T-cell (primary cell): Measurements from ENCODE around the gene PELI2. TPM values are rescaled to one million over a fixed set of nuclear protein-coding genes. Genes with fewer than 3 reads are reported as not detected.

ENCODE experiments used
- ATAC-seq, 4 experiments: fragments of 200-7000 bp in 3 of 4; fragments of 150-1000 bp in 1 of 4; cut with Tn5 transposase; replicated peaks in 1 of 4; 1 replicate in 3 of 4; 2 replicates in 1 of 4; pipeline ENCODE4 v1.10.0; 2021; ENCODE audit warnings: moderate library complexity in 3 of 4, mild to moderate bottlenecking in 2 of 4, moderate number of reproducible peaks in 1 of 4
- CTCF ChIA-PET, 2 donors: fragments of 300-600 bp; sonication (Branson Sonifier 250); formaldehyde crosslinking; loops; one replicate each; lab custom pipeline; 2022; ENCODE audit warnings: antibody characterized with exemption in 2 of 2; lab: Charles Lee
- POLR2A ChIA-PET, 2 donors: fragments of 300-600 bp; sonication (Branson Sonifier 250); formaldehyde crosslinking; loops; one replicate each; lab custom pipeline; 2022; ENCODE audit warnings: antibody characterized with exemption in 2 of 2; lab: Charles Lee
- DNase-seq, 35 experiments: peaks; one replicate each; pipeline versions ENCODE4 v3.0.0 to v3.0.0-alpha.2; 2013 to 2023
- H3K27ac ChIP-seq: one replicate; pipeline ENCODE4 v1.5.1; 2013; ENCODE audit warnings: low read length
- H3K27me3 ChIP-seq, 2 experiments: replicated peaks in 1 of 2; 1 replicate in 1 of 2; 2 replicates in 1 of 2; pipeline versions ENCODE4 v1.6.1 to v1.7.0; 2013; ENCODE audit warnings: low read length in 1 of 2, mixed read lengths in 1 of 2; ENCODE audit not compliant: control insufficient read depth in 2 of 2, insufficient read depth in 2 of 2; ENCODE audit errors: extremely low read depth in 1 of 2
- H3K36me3 ChIP-seq, 2 donors: 1 replicate in 1 of 2; 2 replicates in 1 of 2; pipeline versions ENCODE4 v1.6.1 to v1.7.0; 2013; ENCODE audit warnings: low read length in 1 of 2; ENCODE audit not compliant: control insufficient read depth in 2 of 2, insufficient read depth in 1 of 2; ENCODE audit errors: extremely low read depth in 1 of 2
- H3K4me1 ChIP-seq, 2 experiments: 1 replicate in 1 of 2; 2 replicates in 1 of 2; pipeline versions ENCODE4 v1.6.1 to v1.7.0; 2013; ENCODE audit warnings: low read length in 2 of 2, mixed read lengths in 1 of 2; ENCODE audit not compliant: insufficient read depth in 2 of 2, control insufficient read depth in 1 of 2; ENCODE audit errors: extremely low read depth in 1 of 2
- H3K4me3 ChIP-seq, 2 donors: 1 replicate in 1 of 2; 2 replicates in 1 of 2; pipeline versions ENCODE4 v1.5.1 to v1.7.0; 2013; ENCODE audit warnings: mild to moderate bottlenecking in 2 of 2, low read length in 1 of 2, moderate library complexity in 1 of 2; ENCODE audit not compliant: control insufficient read depth in 1 of 2; ENCODE audit errors: extremely low read depth in 1 of 2
- H3K9me3 ChIP-seq: 2 replicates; pipeline ENCODE4 v1.7.0; 2013
- H3K27ac Mint-ChIP-seq, 2 donors: one replicate each; pipeline ENCODE4 v1.8.0; 2020 to 2021; ENCODE audit warnings: mild to moderate bottlenecking in 2 of 2, mixed read lengths in 2 of 2
- H3K27me3 Mint-ChIP-seq, 2 donors: one replicate each; pipeline ENCODE4 v1.8.0; 2021 to 2022; ENCODE audit warnings: mixed read lengths in 2 of 2
- H3K36me3 Mint-ChIP-seq: one replicate; pipeline ENCODE4 v1.8.0; 2021; ENCODE audit warnings: mixed read lengths
- H3K4me1 Mint-ChIP-seq, 3 donors: one replicate each; pipeline ENCODE4 v1.8.0; 2020 to 2022; ENCODE audit warnings: mixed read lengths in 3 of 3, mild to moderate bottlenecking in 1 of 3
- H3K4me3 Mint-ChIP-seq, 3 donors: one replicate each; pipeline ENCODE4 v1.8.0; 2020 to 2022; ENCODE audit warnings: mild to moderate bottlenecking in 3 of 3, mixed read lengths in 3 of 3, moderate library complexity in 3 of 3
- H3K9me3 Mint-ChIP-seq, 3 donors: one replicate each; pipeline ENCODE4 v1.8.0; 2020 to 2022; ENCODE audit warnings: mixed read lengths in 3 of 3
- WGBS: methylation state at CpG from one replicate; pipeline ENCODE4 v1.1.5; 2013; ENCODE audit warnings: missing lambda C conversion rate; ENCODE audit not compliant: insufficient coverage; 5-methylcytosine and 5-hydroxymethylcytosine counted together
- total RNA-seq, 35 experiments: library from RNA in 6 of 35; stranded (reverse) in 6 of 35; fragments of 120-200 nt in 1 of 35; gene quantifications; one replicate each; pipeline versions ENCODE4 v1.2.1 to v1.2.4 and lab custom pipeline; 2013 to 2026

PELI2 gene
- total RNA-seq, 5 donors from 2014 or later (not counting 1 experiment from before 2014, with no cell fraction given): 9.0 to 12.7 (median 10.5) TPM

DNA sequence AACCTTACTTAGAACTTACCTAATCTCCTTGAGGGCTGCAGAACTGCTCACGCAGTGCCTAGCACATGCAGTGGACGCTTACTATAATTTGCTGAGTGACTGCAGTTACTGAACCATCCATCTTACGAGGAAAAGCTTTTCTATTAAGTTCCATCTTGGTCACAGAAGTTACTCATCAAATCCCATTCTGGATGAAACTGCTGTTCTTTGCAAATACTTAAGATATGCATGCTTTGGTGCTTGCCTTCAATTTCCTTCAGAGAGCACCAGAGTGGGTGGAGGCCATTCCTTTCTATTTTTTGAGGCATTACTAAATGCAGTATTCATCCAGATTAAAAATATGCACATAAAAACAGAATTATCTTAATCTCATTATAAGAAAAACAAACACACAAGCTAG lies 17.7 kb upstream of the PELI2 start:
- CTCF ChIA-PET: no interaction called here
- no peak overlapping the region for H3K27ac ChIP-seq
- H3K4me3 ChIP-seq: no peak overlapping the region
- Mint-ChIP-seq H3K27ac (no peak overlapping the region), H3K36me3 (no peaks in the 10 kb centered on the region), H3K4me1 (no peaks in the 10 kb centered on the region), H3K27me3 (peaks cover 9% of the 10 kb centered on the region in 2 donors), H3K4me3 (no peak overlapping the region), H3K9me3 (peaks cover 0 to under 1% (median 0%) of the 10 kb centered on the region in 3 donors)
- H3K36me3 ChIP-seq: no peaks in the 10 kb centered on the region
- no peaks in the 10 kb centered on the region for H3K4me1 ChIP-seq
- peaks cover 0 to 12% of the 10 kb centered on the region in 2 experiments for H3K27me3 ChIP-seq
- 80% methylated on average over 1 of the region's 3 CpGs for WGBS
- no peaks in the 10 kb centered on the region for H3K9me3 ChIP-seq
- POLR2A ChIA-PET: no interaction called here
- ATAC-seq (no peak), DNase-seq (no peak)

DNA sequence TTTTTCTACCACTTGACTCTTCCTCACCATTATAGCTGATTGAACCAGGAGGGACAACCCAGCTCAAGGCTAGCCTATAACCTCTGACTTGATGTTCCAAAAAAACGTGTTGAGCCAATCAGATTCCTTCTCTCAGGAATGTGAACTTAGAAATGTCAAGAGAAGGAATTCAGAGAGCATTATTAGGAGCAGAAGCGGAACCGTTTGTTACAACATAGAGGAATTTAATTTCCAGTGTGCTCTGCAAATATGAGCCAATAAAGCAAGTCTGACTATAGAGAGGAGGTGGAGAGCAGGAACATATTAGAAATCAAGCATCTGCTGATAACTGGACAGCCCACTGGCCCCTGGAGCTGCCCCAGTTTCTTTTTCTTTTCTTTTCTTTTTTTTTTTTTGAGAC lies 15.3 kb upstream of the PELI2 start:
- ChIA-PET POLR2A (no interaction called here), CTCF (no interaction called here)
- Mint-ChIP-seq H3K4me3 (no peak overlapping the region), H3K36me3 (no peaks in the 10 kb centered on the region), H3K27me3 (peaks cover 4 to 9% of the 10 kb centered on the region in 2 donors), H3K9me3 (no peaks in the 10 kb centered on the region), H3K4me1 (no peaks in the 10 kb centered on the region), H3K27ac (no peak overlapping the region)
- Histone ChIP-seq H3K4me1 (no peaks in the 10 kb centered on the region), H3K27me3 (peaks cover 0 to 7% of the 10 kb centered on the region in 2 experiments), H3K27ac (no peak overlapping the region), H3K4me3 (no peak overlapping the region), H3K9me3 (no peaks in the 10 kb centered on the region), H3K36me3 (no peaks in the 10 kb centered on the region)
- DNase-seq: no peak
- no peak for ATAC-seq
- 94% methylated on average over 2 of the region's 3 CpGs for WGBS

DNA sequence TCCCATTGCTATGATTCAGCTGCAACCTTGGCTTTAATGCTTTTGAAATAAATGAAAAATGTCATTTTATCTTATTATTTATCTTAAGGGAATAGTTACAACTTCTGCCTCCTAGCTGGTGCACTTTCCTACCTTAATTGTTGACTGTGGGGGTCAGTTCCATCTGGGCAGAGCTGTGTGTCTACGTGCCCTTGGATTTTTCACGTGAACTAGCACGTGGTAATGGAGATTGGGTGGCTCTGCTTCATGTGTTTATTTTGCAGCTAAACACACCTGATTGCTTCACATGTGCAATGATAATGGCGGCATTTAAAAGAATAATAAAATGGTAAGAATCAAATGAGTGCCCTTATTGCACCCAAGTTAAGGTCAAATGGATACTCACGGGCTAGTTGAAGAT lies 10.6 kb upstream of the PELI2 start:
- Mint-ChIP-seq H3K4me1 (peaks cover 2 to 8% (median 3%) of the 10 kb centered on the region in 3 donors), H3K27ac (no peak overlapping the region), H3K36me3 (no peaks in the 10 kb centered on the region), H3K27me3 (peaks cover 2 to 3% of the 10 kb centered on the region in 2 donors), H3K4me3 (no peak overlapping the region), H3K9me3 (no peaks in the 10 kb centered on the region)
- no peak for DNase-seq
- 39% methylated on average over 3 of the region's 5 CpGs for WGBS
- ChIA-PET POLR2A (no interaction called here), CTCF (interaction anchor here in 1 of 2 donors (1.0 kb wide), 1 partner anchor 11 kb away, joined by 5 read pairs; the partner anchor contains the start of gene PELI2)
- H3K27ac ChIP-seq: no peak overlapping the region
- H3K27me3 ChIP-seq: peaks cover 0 to 8% of the 10 kb centered on the region in 2 experiments
- no peaks in the 10 kb centered on the region for H3K9me3 ChIP-seq
- no peak for ATAC-seq
- no peak overlapping the region for H3K4me3 ChIP-seq
- H3K36me3 ChIP-seq: no peaks in the 10 kb centered on the region
- H3K4me1 ChIP-seq: no peaks in the 10 kb centered on the region

DNA sequence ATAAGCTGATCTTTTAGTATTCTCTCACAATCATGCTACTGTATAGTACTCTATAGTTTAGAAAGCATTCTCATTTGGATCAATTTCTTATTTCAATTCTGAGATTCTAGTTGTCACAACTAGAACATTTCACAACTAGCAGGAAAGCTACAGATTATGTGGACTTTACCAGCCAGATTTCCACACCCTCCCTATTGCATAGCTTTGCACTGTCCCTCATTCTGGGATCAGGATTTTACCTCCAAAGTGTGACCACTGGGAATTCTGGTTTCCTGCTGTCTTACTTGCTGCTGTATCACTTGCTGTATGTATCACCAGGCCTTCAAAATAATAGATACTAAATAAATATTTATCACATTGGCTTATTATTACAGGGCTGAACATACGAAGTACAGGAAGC lies 10.2 kb upstream of the PELI2 start:
- no peaks in the 10 kb centered on the region for H3K36me3 ChIP-seq
- Mint-ChIP-seq H3K27ac (no peak overlapping the region), H3K4me3 (no peak overlapping the region), H3K36me3 (no peaks in the 10 kb centered on the region), H3K9me3 (no peaks in the 10 kb centered on the region), H3K27me3 (peaks cover 0 to 2% of the 10 kb centered on the region in 2 donors), H3K4me1 (peaks cover 7 to 12% (median 8%) of the 10 kb centered on the region in 3 donors)
- ATAC-seq: no peak
- no peak overlapping the region for H3K4me3 ChIP-seq
- H3K27ac ChIP-seq: no peak overlapping the region
- no peaks in the 10 kb centered on the region for H3K4me1 ChIP-seq
- WGBS: no CpG with 5 or more reads among the region's 1 CpG
- CTCF ChIA-PET: no interaction called here
- POLR2A ChIA-PET: no interaction called here
- H3K27me3 ChIP-seq: peaks cover 0 to 6% of the 10 kb centered on the region in 2 experiments
- H3K9me3 ChIP-seq: no peaks in the 10 kb centered on the region
- DNase-seq: no peak

DNA sequence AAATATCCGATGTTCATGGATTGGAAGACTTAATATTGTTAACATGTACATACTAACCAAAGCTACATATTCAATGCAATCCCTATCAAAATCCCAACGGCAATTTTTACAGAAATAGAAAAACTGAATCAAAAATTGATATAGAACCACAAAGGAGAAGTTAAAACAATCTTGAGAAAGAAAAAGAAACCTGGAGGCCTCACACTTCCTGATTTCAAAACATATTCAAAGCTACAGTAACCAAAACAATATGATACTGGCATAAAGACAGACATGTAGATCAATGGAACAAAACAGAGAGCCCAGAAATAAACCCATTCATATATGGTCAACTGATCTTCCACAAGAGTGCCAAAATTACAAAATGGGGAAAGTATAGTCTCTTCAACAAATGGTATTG lies 5.4 kb upstream of the PELI2 start:
- Mint-ChIP-seq H3K36me3 (no peaks in the 10 kb centered on the region), H3K27me3 (peaks cover 0 to 2% of the 10 kb centered on the region in 2 donors), H3K4me3 (no peak overlapping the region), H3K9me3 (no peaks in the 10 kb centered on the region), H3K27ac (no peak overlapping the region), H3K4me1 (peaks cover 30 to 44% (median 35%) of the 10 kb centered on the region in 3 donors)
- Histone ChIP-seq H3K27ac (no peak overlapping the region), H3K4me3 (no peak overlapping the region), H3K9me3 (no peaks in the 10 kb centered on the region), H3K27me3 (peaks cover 0 to 6% of the 10 kb centered on the region in 2 experiments), H3K4me1 (peaks cover 12 to 23% of the 10 kb centered on the region in 2 experiments), H3K36me3 (no peaks in the 10 kb centered on the region)
- DNase-seq (no peak), ATAC-seq (no peak)
- ChIA-PET POLR2A (no interaction called here), CTCF (interaction anchor here in 1 of 2 donors (0.5 kb wide), 1 partner anchor 11 kb away, joined by 3 read pairs; no protein-coding TSS in a partner anchor)
- WGBS: no CpG with 5 or more reads among the region's 2 CpGs

DNA sequence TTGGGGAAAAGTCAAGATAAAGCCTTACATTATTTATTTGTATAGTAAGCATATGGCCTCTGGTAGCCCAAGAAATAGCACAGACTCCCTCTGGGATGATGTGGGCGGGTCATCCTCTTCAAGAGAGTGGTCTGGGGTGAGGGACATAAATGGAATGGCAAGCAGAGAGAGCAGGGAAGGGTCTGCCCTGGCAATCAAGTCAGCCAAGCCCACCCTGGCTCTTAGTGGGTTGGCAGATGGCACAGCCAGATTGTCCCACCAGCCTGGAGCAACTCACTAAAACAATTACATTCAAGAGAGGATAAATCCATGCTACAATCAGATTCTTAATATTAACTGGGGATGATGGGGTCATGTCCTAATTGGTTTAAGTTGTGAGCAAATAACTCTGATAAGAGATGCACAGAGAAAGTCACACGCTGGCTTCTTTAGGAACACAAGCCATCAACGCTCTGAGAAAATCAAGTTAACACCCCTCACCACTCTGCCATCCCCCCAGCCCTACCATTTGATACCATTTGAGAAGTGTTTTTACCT lies 2.8 kb upstream of the PELI2 start:
- H3K4me1 Mint-ChIP-seq: peaks cover 43 to 57% (median 47%) of the 10 kb centered on the region in 3 donors
- peaks cover 0 to 8% of the 10 kb centered on the region in 2 experiments for H3K27me3 ChIP-seq
- peak overlapping the region; percentile 64 to 77 for H3K27ac Mint-ChIP-seq
- H3K36me3 ChIP-seq: no peaks in the 10 kb centered on the region
- no peaks in the 10 kb centered on the region for H3K9me3 Mint-ChIP-seq
- no peak for DNase-seq
- ChIA-PET CTCF (interaction anchor here in 1 of 2 donors (1.0 kb wide), 1 partner anchor 27 kb away, joined by 3 read pairs; no protein-coding TSS in a partner anchor), POLR2A (no interaction called here)
- H3K4me3 ChIP-seq: no peak overlapping the region
- WGBS: no CpG with 5 or more reads among the region's 3 CpGs
- peaks cover 0 to 5% of the 10 kb centered on the region in 2 donors for H3K27me3 Mint-ChIP-seq
- H3K4me1 ChIP-seq: peaks cover 27 to 32% of the 10 kb centered on the region in 2 experiments
- no peak for ATAC-seq
- no peaks in the 10 kb centered on the region for H3K36me3 Mint-ChIP-seq
- no peaks in the 10 kb centered on the region for H3K9me3 ChIP-seq
- H3K4me3 Mint-ChIP-seq: no peak overlapping the region
- H3K27ac ChIP-seq: no peak overlapping the region
